ENCODE data around the gene RBMS1.

GRCh38 chr2:160428405-160428763 is 65.2 kb downstream of the RBMS1 start:
- TF ChIP-seq CTCF (conservative IDR thresholded peaks at IDR 0.05 in 1 of 2, IDR thresholded peaks at IDR 0.05 in 1 of 2; ENCODE audit: extremely low read depth in 1 of 2, insufficient read depth in 1 of 2, low read depth in 1 of 2, low read length in 2 of 2) (no peak), EZH2 (IDR thresholded peaks at IDR 0.05; ENCODE audit: borderline replicate concordance, low read length) (no peak)
